Lung (tissue), 12 donors: Measurements from ENCODE around the gene TMCC2. TPM values are rescaled to one million over a fixed set of nuclear protein-coding genes. Genes with fewer than 3 reads are reported as not detected.

ENCODE experiments used
- ATAC-seq: fragments of 200-7000 bp; cut with Tn5 transposase; one replicate; pipeline ENCODE4 v1.9.1; 2020; ENCODE audit warnings: moderate number of reproducible peaks; ENCODE audit not compliant: insufficient read depth, low FRiP score
- DNase-seq, 3 donors: peaks; one replicate each; pipeline ENCODE4 v3.0.0-alpha.2; 2013 to 2017
- H3K27ac ChIP-seq, 2 donors: one replicate each; pipeline ENCODE4 v1.5.1; 2013; ENCODE audit warnings: mild to moderate bottlenecking in 2 of 2, moderate library complexity in 2 of 2, control low read depth in 1 of 2, inconsistent platforms in 1 of 2, low read depth in 1 of 2, low read length in 1 of 2
- H3K27me3 ChIP-seq, 3 donors: one replicate each; pipeline ENCODE4 v1.5.1; 2013; ENCODE audit warnings: low read length in 2 of 3; ENCODE audit not compliant: control insufficient read depth in 3 of 3, insufficient read depth in 3 of 3
- H3K36me3 ChIP-seq, 4 donors: one replicate each; pipeline ENCODE4 v1.5.1; 2013; ENCODE audit warnings: low read length in 4 of 4, mild to moderate bottlenecking in 1 of 4, moderate library complexity in 1 of 4; ENCODE audit not compliant: control insufficient read depth in 4 of 4, insufficient read depth in 4 of 4
- H3K4me1 ChIP-seq, 5 donors: one replicate each; pipeline ENCODE4 v1.5.1; 2013; ENCODE audit warnings: low read length in 5 of 5, mild to moderate bottlenecking in 2 of 5, moderate library complexity in 1 of 5; ENCODE audit not compliant: control insufficient read depth in 5 of 5, insufficient read depth in 5 of 5
- H3K4me3 ChIP-seq: one replicate; pipeline ENCODE4 v1.5.1; 2013; ENCODE audit warnings: mild to moderate bottlenecking, control low read depth, moderate library complexity
- H3K9ac ChIP-seq, 2 donors: one replicate each; pipeline ENCODE4 v1.5.1; 2013; ENCODE audit warnings: low read length in 2 of 2, control low read depth in 1 of 2; ENCODE audit not compliant: insufficient read depth in 1 of 2
- H3K9me3 ChIP-seq, 4 donors: one replicate each; pipeline ENCODE4 v1.5.1; 2013; ENCODE audit warnings: low read length in 3 of 4, mild to moderate bottlenecking in 1 of 4, moderate library complexity in 1 of 4; ENCODE audit not compliant: control insufficient read depth in 4 of 4, insufficient read depth in 3 of 4
- CTCF ChIP-seq: IDR thresholded peaks from 2 replicates; pipeline ENCODE4 v1.5.1; 2012; ENCODE audit warnings: mild to moderate bottlenecking; ENCODE audit errors: control extremely low read depth, extremely low read depth
- WGBS, 2 donors: extraction: QIAGEN DNeasy Blood & Tissue Kit; methylation state at CpG; one replicate each; pipeline ENCODE4 v1.1.7; 2013; 5-methylcytosine and 5-hydroxymethylcytosine counted together
- polyA plus RNA-seq, 2 donors: library from polyadenylated mRNA; stranded (reverse); fragments of 200-250 nt; gene quantifications; one replicate each; pipeline ENCODE4 v1.2.1, GENCODE V29; 2013
- total RNA-seq, 2 donors: library from RNA; depleted of rRNA in 1 of 2; stranded (reverse); fragments of >200 nt in 1 of 2; gene quantifications; one replicate each; pipeline ENCODE4 v1.2.1, GENCODE V29; 2014 to 2021
- donor health status: control.
- donor health status: control.
- donor health status: Bipolar disorder and iron deficiency.
- donor health status: healthy.
- donor health status: DM: yes; HTN: yes; CAD: no.

Gene TMCC2
- total and polyA plus RNA-seq, 4 donors: 1.9 to 27.0 (median 2.4) TPM

- no peak for ATAC-seq
Observed at GRCh38 chr1:205260948-205261732, 33.4 kb downstream of the TMCC2 start.

GRCh38 chr1:205261946-205262691 is 34.4 kb downstream of the TMCC2 start:
- DNase-seq (peak; percentile 70 to 88 (median 82)), ATAC-seq (no peak)
- H3K36me3 ChIP-seq: no peaks in the 10 kb centered on the region
- H3K9me3 ChIP-seq: no peaks in the 10 kb centered on the region
- no peak for TF ChIP-seq CTCF
- H3K4me1 ChIP-seq: peaks cover 0 to 17% (median 16%) of the 10 kb centered on the region in 5 donors
- H3K4me3 ChIP-seq: no peak overlapping the region
- peak overlapping the region; percentile 11 to 13 for H3K9ac ChIP-seq
- WGBS, 2 donors: 39 to 43% methylated on average over 5 of the region's 5 CpGs
- H3K27me3 ChIP-seq: no peaks in the 10 kb centered on the region
- peak overlapping the region in 1 of 2 donors; percentile 55 for H3K27ac ChIP-seq

More at GRCh38 chr1:205260948-205261732, 33.4 kb downstream of the TMCC2 start:
- Histone ChIP-seq H3K4me1 (peaks cover 0 to 21% (median 16%) of the 10 kb centered on the region in 5 donors), H3K9ac (no peak overlapping the region), H3K36me3 (no peaks in the 10 kb centered on the region), H3K27ac (no peak overlapping the region), H3K27me3 (no peaks in the 10 kb centered on the region), H3K4me3 (no peak overlapping the region), H3K9me3 (no peaks in the 10 kb centered on the region)
- DNase-seq: no peak
- TF ChIP-seq CTCF: no peak
- WGBS, 2 donors: 36 to 43% methylated on average over 8 of the region's 8 CpGs

- no peak for ATAC-seq
- no peaks in the 10 kb centered on the region for H3K27me3 ChIP-seq
- no peak for TF ChIP-seq CTCF
- H3K9me3 ChIP-seq: no peaks in the 10 kb centered on the region
- H3K4me3 ChIP-seq: no peak overlapping the region
- no peak overlapping the region for H3K9ac ChIP-seq
- WGBS, 2 donors: 26 to 49% methylated on average over 8 of the region's 8 CpGs
- H3K4me1 ChIP-seq: peaks cover 0 to 17% (median 16%) of the 10 kb centered on the region in 5 donors
- no peak for DNase-seq
- H3K36me3 ChIP-seq: no peaks in the 10 kb centered on the region
- peak overlapping the region in 1 of 2 donors; percentile 55 for H3K27ac ChIP-seq
Observed at GRCh38 chr1:205262731-205263171, 35.0 kb downstream of the TMCC2 start.
